B cell (primary cell): ENCODE results near the gene AFF3. TPM values are rescaled to one million over a fixed set of nuclear protein-coding genes. Genes with fewer than 3 reads are reported as not detected.
A peak's percentile ranks its signal among the peaks of the same experiment; 100 is the strongest.

Source experiments
- ATAC-seq: fragments of 200-7000 bp; cut with Tn5 transposase; one replicate; pipeline ENCODE4 v1.10.0; 2021; ENCODE audit warnings: low read depth, mild to moderate bottlenecking, moderate number of reproducible peaks, moderate library complexity
- CTCF ChIA-PET: fragments of 350-600 bp; sonication (Branson Sonifier 250); formaldehyde crosslinking; loops from one replicate; lab custom pipeline; 2021; ENCODE audit warnings: antibody characterized with exemption, inconsistent platforms; lab: Charles Lee
- POLR2A ChIA-PET: fragments of 350-600 bp; sonication (Branson Sonifier 250); formaldehyde crosslinking; loops from one replicate; lab custom pipeline; 2021; ENCODE audit warnings: antibody characterized with exemption; lab: Charles Lee
- DNase-seq: peaks from one replicate; pipeline ENCODE4 v3.0.0; 2013
- H2AFZ ChIP-seq: 2 replicates; pipeline ENCODE4 v1.6.1; 2012; ENCODE audit warnings: mild to moderate bottlenecking, low read depth, low read length; ENCODE audit not compliant: insufficient read depth, poor library complexity, severe bottlenecking
- H3K27ac ChIP-seq, 2 donors: 1 replicate in 1 of 2; 2 replicates in 1 of 2; pipeline ENCODE4 v1.5.1; 2012 to 2013; ENCODE audit warnings: low read length in 2 of 2, mild to moderate bottlenecking in 2 of 2, moderate library complexity in 1 of 2
- H3K27me3 ChIP-seq, 4 experiments: fragments of 200-600 bp in 1 of 4; sonication (generic) in 1 of 4; replicated peaks in 1 of 4; 1 replicate in 2 of 4; 2 replicates in 2 of 4; pipeline versions ENCODE4 v1.6.1 to v1.7.0; 2013 to 2016; ENCODE audit warnings: low read length in 3 of 4, mild to moderate bottlenecking in 2 of 4, mixed read lengths in 1 of 4, moderate library complexity in 1 of 4; ENCODE audit not compliant: insufficient read depth in 4 of 4, control insufficient read depth in 3 of 4; ENCODE audit errors: control extremely low read depth in 1 of 4
- H3K36me3 ChIP-seq, 2 experiments: replicated peaks in 1 of 2; 1 replicate in 1 of 2; 2 replicates in 1 of 2; pipeline versions ENCODE4 v1.6.1 to v1.7.1; 2013; ENCODE audit warnings: low read length in 1 of 2; ENCODE audit not compliant: insufficient read depth in 2 of 2, control insufficient read depth in 1 of 2; ENCODE audit errors: control extremely low read depth in 1 of 2, extremely low read depth in 1 of 2
- H3K4me1 ChIP-seq, 2 donors: fragments of 200-600 bp in 1 of 2; sonication (generic) in 1 of 2; 1 replicate in 1 of 2; 2 replicates in 1 of 2; pipeline versions ENCODE4 v1.5.1 to v1.6.1; 2013 to 2017; ENCODE audit warnings: low read length in 2 of 2; ENCODE audit not compliant: control insufficient read depth in 2 of 2, insufficient read depth in 2 of 2
- H3K4me2 ChIP-seq: replicated peaks from 2 replicates; pipeline ENCODE3; 2012; ENCODE audit warnings: mild to moderate bottlenecking, low read depth, low read length; ENCODE audit not compliant: poor library complexity, severe bottlenecking
- H3K4me3 ChIP-seq, 5 experiments: fragments of 200-600 bp in 1 of 5; sonication (generic) in 1 of 5; 1 replicate in 3 of 5; 2 replicates in 2 of 5; pipeline versions ENCODE4 v1.5.1 to v1.7.0; 2011 to 2016; ENCODE audit warnings: low read length in 4 of 5, mild to moderate bottlenecking in 4 of 5, low read depth in 2 of 5, control low read depth in 1 of 5, moderate library complexity in 1 of 5; ENCODE audit not compliant: insufficient read depth in 1 of 5; ENCODE audit errors: control extremely low read depth in 1 of 5, extremely low read depth in 1 of 5
- H3K79me2 ChIP-seq: fragments of 200-600 bp; sonication (generic); one replicate; pipeline ENCODE4 v1.6.0; 2016; ENCODE audit warnings: low read length; ENCODE audit not compliant: control insufficient read depth, insufficient read depth
- H3K9ac ChIP-seq: fragments of 200-600 bp; sonication (generic); 2 replicates; pipeline ENCODE4 v1.6.1; 2017; ENCODE audit warnings: mild to moderate bottlenecking, low read length, moderate library complexity
- H3K9me3 ChIP-seq, 3 donors: one replicate each; pipeline versions ENCODE4 v1.6.1 to v1.7.1; 2013; ENCODE audit warnings: low read length in 2 of 3; ENCODE audit not compliant: control insufficient read depth in 2 of 3, insufficient read depth in 1 of 3; ENCODE audit errors: control extremely low read depth in 1 of 3
- H4K20me1 ChIP-seq: 2 replicates; pipeline ENCODE4 v1.6.0; 2012; ENCODE audit warnings: mild to moderate bottlenecking, low read length; ENCODE audit not compliant: insufficient read depth, control insufficient read depth, poor library complexity, severe bottlenecking
- H3K27ac Mint-ChIP-seq: one replicate; pipeline ENCODE4 v1.8.0; 2021; ENCODE audit warnings: mixed read lengths
- H3K27me3 Mint-ChIP-seq: one replicate; pipeline ENCODE4 v1.8.0; 2021; ENCODE audit warnings: mixed read lengths
- H3K4me1 Mint-ChIP-seq: one replicate; pipeline ENCODE4 v1.8.0; 2021; ENCODE audit warnings: mixed read lengths
- H3K4me3 Mint-ChIP-seq: one replicate; pipeline ENCODE4 v1.8.0; 2021; ENCODE audit warnings: mixed read lengths
- H3K9me3 Mint-ChIP-seq: one replicate; pipeline ENCODE4 v1.8.0; 2022; ENCODE audit warnings: mixed read lengths; ENCODE audit not compliant: insufficient read depth
- CTCF ChIP-seq: fragments of 200-600 bp; IDR thresholded peaks from one replicate; pipeline ENCODE4 v1.8.0; 2022; ENCODE audit warnings: antibody characterized with exemption, mild to moderate bottlenecking
- EZH2 ChIP-seq: IDR thresholded peaks from 2 replicates; pipeline ENCODE4 v1.6.1; 2012; ENCODE audit warnings: borderline replicate concordance, low read depth, mild to moderate bottlenecking, moderate library complexity, low read length; ENCODE audit not compliant: insufficient read depth, poor library complexity, severe bottlenecking
- WGBS: methylation state at CpG from one replicate; pipeline ENCODE4 v1.1.5; 2013; ENCODE audit warnings: missing lambda C conversion rate; ENCODE audit not compliant: insufficient coverage; 5-methylcytosine and 5-hydroxymethylcytosine counted together
- intact Hi-C: fragments of 100-400 bp; cut with micrococcal nuclease; formaldehyde crosslinking; loops from one replicate; pipeline ENCODE4 v1.10.0; 2022
- polyA plus RNA-seq: library from polyadenylated mRNA; depleted of rRNA; stranded (reverse); fragments of >200 nt; gene quantifications from 2 replicates; pipeline ENCODE4 v1.2.3, GENCODE V29; 2012
- total RNA-seq, 2 donors: library from RNA; stranded (reverse); fragments of 120-200 nt in 1 of 2; gene quantifications; 1 replicate in 1 of 2; 2 replicates in 1 of 2; pipeline versions ENCODE4 v1.2.3 to v1.2.4, GENCODE V29; 2013 to 2022

AFF3 gene
- total and polyA plus RNA-seq, 2 donors (not counting 1 experiment from before 2014, with no cell fraction given), result 117 to 830 TPM

- POLR2A ChIA-PET, result no interaction called here
- H3K27ac Mint-ChIP-seq, result peak overlapping the region; percentile 46
- Histone ChIP-seq H3K27me3 (no peaks in the 10 kb centered on the region), H3K27ac (no peak overlapping the region), H3K9ac (no peak overlapping the region), H4K20me1 (peaks cover 22% of the 10 kb centered on the region), H3K36me3 (peaks cover 1 to 48% of the 10 kb centered on the region in 2 experiments), H3K4me1 (no peaks in the 10 kb centered on the region), H3K9me3 (no peaks in the 10 kb centered on the region), H3K4me2 (no peak overlapping the region), H3K4me3 (no peak overlapping the region), H2AFZ (no peak overlapping the region), H3K79me2 (peaks cover 8% of the 10 kb centered on the region)
- H3K4me3 Mint-ChIP-seq, result no peak overlapping the region
- peaks cover 2% of the 10 kb centered on the region for H3K4me1 Mint-ChIP-seq
- H3K9me3 Mint-ChIP-seq, result no peaks in the 10 kb centered on the region
- intact Hi-C loops, result no loop called here
- no peaks in the 10 kb centered on the region for H3K27me3 Mint-ChIP-seq
- WGBS, result 78% methylated on average over 7 of the region's 7 CpGs
- CTCF ChIA-PET, result no interaction called here
- DNase-seq, result no peak
- ATAC-seq, result no peak
- no peak for TF ChIP-seq CTCF
- no peak for TF ChIP-seq EZH2
Measured at GRCh38 chr2:99657691-99658258, 484.6 kb downstream of the AFF3 start.

GRCh38 chr2:99656994-99657393 lies 485.4 kb downstream of the AFF3 start:
- Histone ChIP-seq H3K4me2 (no peak overlapping the region), H3K9me3 (no peaks in the 10 kb centered on the region), H3K4me3 (no peak overlapping the region), H3K27ac (no peak overlapping the region), H2AFZ (no peak overlapping the region), H3K36me3 (peaks cover 1 to 50% of the 10 kb centered on the region in 2 experiments), H3K4me1 (no peaks in the 10 kb centered on the region), H3K27me3 (no peaks in the 10 kb centered on the region), H3K9ac (no peak overlapping the region), H4K20me1 (peaks cover 29% of the 10 kb centered on the region), H3K79me2 (peaks cover 8% of the 10 kb centered on the region)
- intact Hi-C loops, result no loop called here
- DNase-seq (no peak), ATAC-seq (no peak)
- Mint-ChIP-seq H3K4me1 (peaks cover 2% of the 10 kb centered on the region), H3K9me3 (no peaks in the 10 kb centered on the region), H3K27ac (no peak overlapping the region), H3K27me3 (no peaks in the 10 kb centered on the region), H3K4me3 (no peak overlapping the region)
- CTCF ChIA-PET, result no interaction called here
- TF ChIP-seq CTCF, result no peak
- TF ChIP-seq EZH2, result no peak
- POLR2A ChIA-PET, result no interaction called here
- WGBS, result 100% methylated on average over 5 of the region's 5 CpGs
